Amniotic stem cell (primary cell): Measurements from ENCODE around the gene ZBTB12.

Source experiments
- DNase-seq: peaks from one replicate; lab custom pipeline; 2025; lab: John Stamatoyannopoulos, UW

Gene ZBTB12

DNA sequence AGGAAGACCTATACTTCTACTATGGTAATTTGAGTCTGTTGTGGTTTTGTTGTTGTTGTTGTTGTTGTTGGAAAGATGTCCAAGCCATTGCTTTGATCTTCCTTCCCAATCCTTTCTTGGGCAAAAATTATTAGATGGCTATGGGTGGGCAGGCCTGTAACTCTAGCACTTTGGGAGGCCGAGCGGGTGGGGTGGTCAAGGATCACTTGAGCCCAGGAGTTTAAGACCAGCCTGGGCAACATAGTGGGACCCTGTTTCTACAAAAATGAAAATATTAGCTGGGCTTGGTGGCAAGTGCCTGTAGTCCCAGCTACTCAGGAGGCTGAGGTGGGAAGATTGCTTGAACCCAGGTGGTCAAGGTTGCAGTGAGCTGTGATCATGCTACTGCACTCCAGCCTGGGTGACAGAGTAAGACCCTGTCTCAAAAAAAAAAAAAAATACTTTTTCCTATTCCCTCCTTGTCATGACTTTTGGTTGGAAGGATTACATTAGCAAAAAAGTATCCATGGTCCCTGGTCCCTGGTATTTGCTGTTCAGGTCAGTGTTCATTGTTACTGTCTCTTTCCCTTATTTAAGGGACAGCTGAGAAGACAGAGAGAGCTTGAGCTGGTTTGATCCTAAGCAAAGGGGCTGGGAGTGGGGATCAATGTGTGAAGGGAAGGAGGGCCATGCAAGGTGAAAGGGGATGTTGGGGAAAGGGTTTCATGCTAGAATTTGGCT, 51.0 kb downstream of the ZBTB12 start:
- no peak for DNase-seq
